ENCODE results near the gene OR2T5. TPM values are rescaled to one million over a fixed set of nuclear protein-coding genes. Genes with fewer than 3 reads are reported as not detected.
"Not testable (repeated sequence)": the region's sequence is repeated elsewhere in the genome, so short reads cannot be mapped to it uniquely, and the experiment has no call there.

OR2T5 gene
- total RNA-seq, 1 donor from 2014 or later, result not detected

DNA sequence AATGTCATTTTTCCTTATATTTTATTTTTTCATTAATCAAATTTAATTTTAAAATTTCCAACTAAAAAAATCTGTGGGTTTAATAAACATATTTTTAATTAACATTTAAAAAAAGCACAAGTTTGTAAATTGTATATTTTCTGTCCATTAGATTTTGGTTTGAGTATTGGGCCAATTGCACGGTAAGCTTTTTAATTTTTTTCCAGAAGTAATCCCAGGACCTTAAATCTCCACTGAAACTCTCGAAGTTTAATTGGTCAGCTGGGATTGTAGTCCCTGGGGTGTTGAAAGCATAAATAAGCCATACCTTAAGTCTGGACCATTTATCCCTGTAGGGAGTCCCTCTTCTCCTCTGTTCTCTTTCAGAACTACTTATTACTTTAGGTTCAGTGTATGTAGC is 19.4 kb downstream of the OR2T5 start, which contains the start of gene OR2G6:
TSS of gene OR2G6 (plus strand) at position 301 of the 400 bp plus-strand sequence. CDS start 13,574 bp downstream, outside the sequence.
- not testable (repeated sequence) for DNase-seq

DNA sequence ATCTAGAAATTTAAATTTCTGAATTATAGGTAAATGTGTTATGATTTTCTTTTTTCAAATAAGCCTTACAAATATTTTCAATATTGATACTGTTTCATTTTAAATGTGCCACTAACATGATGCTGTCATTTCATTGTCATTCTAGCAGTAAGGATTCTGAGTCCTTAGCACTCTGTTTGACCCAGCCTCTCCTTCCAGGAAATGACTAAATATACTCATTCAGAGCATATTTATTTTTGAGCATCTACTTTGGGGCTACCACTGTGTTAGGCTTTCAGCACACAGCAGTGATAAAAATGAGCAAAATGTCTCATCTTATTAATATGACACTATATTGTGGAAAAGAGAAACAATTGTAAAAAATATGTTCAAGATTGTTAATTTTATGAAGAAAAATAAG is 21.8 kb downstream of the OR2T5 start:
- DNase-seq, result not testable (repeated sequence)

DNA sequence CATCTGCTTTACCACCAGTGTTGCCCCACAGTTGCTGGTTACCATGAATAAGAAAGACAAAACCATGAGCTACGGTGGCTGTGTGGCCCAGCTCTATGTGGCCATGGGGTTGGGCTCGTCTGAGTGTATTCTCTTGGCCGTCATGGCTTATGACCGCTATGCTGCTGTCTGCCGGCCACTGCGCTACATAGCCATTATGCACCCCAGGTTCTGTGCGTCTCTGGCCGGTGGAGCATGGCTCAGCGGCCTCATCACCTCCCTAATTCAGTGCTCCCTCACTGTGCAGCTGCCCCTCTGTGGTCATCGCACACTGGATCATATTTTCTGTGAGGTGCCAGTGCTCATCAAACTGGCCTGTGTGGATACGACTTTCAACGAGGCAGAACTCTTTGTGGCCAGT is 33.5 kb downstream of the OR2T5 start:
- no peak for DNase-seq

DNA sequence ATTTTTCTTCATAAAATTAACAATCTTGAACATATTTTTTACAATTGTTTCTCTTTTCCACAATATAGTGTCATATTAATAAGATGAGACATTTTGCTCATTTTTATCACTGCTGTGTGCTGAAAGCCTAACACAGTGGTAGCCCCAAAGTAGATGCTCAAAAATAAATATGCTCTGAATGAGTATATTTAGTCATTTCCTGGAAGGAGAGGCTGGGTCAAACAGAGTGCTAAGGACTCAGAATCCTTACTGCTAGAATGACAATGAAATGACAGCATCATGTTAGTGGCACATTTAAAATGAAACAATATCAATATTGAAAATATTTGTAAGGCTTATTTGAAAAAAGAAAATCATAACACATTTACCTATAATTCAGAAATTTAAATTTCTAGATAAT is 49.1 kb downstream of the OR2T5 start:
- DNase-seq, result not testable (repeated sequence)

Other genes starting within 250 kb of the OR2T5 start
- not detected for gene OR2T33, start 210.6 kb upstream of the OR2T5 start, total RNA-seq
- gene OR2T12, start 185.2 kb upstream of the OR2T5 start, total RNA-seq, result not detected
- gene OR2M7, start 164.0 kb upstream of the OR2T5 start, total RNA-seq, result not detected
- gene OR14C36, start 139.8 kb upstream of the OR2T5 start, total RNA-seq, result not detected
- not detected for gene OR2T4, start 126.9 kb upstream of the OR2T5 start, total RNA-seq
- not detected for gene OR2T6, start 112.8 kb upstream of the OR2T5 start, total RNA-seq
- gene OR2T1, start 85.5 kb upstream of the OR2T5 start, total RNA-seq, result not detected
- gene OR2T2, start 43.0 kb upstream of the OR2T5 start, total RNA-seq, result not detected
- not detected for gene OR2T3, start 15.2 kb upstream of the OR2T5 start, total RNA-seq
- gene OR2G6, start 19.5 kb downstream of the OR2T5 start, total RNA-seq, result not detected
- not detected for gene OR2T29, start 74.2 kb downstream of the OR2T5 start, total RNA-seq
- not detected for gene OR2T34, start 86.2 kb downstream of the OR2T5 start, total RNA-seq
- gene OR2T10, start 109.1 kb downstream of the OR2T5 start, total RNA-seq, result not detected
- gene OR2T11, start 146.5 kb downstream of the OR2T5 start, total RNA-seq, result not detected
- not detected for gene OR2T35, start 156.7 kb downstream of the OR2T5 start, total RNA-seq
- gene OR2T27, start 166.9 kb downstream of the OR2T5 start, total RNA-seq, result not detected
- gene OR14I1, start 214.2 kb downstream of the OR2T5 start, total RNA-seq, result not detected

All from tongue (tissue), 2 donors.